Stimulated activated naive CD4-positive, alpha-beta T cell treated with Interleukin-2 at 50 U/mL for 16 hours (primary cell): ENCODE measurements around the gene POLD4.
A peak's percentile ranks its signal among the peaks of the same experiment; 100 is the strongest.

Experiments
- DNase-seq: peaks from one replicate; lab custom pipeline; 2025; lab: John Stamatoyannopoulos, UW

The POLD4 gene

GRCh38 chr11:67316882-67317204, 36.5 kb downstream of the POLD4 start:
- no peak for DNase-seq

GRCh38 chr11:67315325-67315909, 37.9 kb downstream of the POLD4 start:
- no peak for DNase-seq

- DNase-seq, result no peak
These were observed 39.1 kb downstream of the POLD4 start for GRCh38 chr11:67314218-67314617.

GRCh38 chr11:67313125-67313890, 40.0 kb downstream of the POLD4 start:
- DNase-seq, result no peak

- DNase-seq, result peak; percentile 43
These were observed 40.9 kb downstream of the POLD4 start for GRCh38 chr11:67312187-67313021.

- DNase-seq, result no peak
These were observed 41.7 kb downstream of the POLD4 start for GRCh38 chr11:67311556-67312082.

GRCh38 chr11:67311051-67311555, 42.2 kb downstream of the POLD4 start:
- DNase-seq, result no peak

- no peak for DNase-seq
These were observed 42.9 kb downstream of the POLD4 start for GRCh38 chr11:67310246-67311050.

- no peak for DNase-seq
These were observed 43.7 kb downstream of the POLD4 start for GRCh38 chr11:67309661-67310061.

GRCh38 chr11:67309166-67309565, 44.2 kb downstream of the POLD4 start:
- no peak for DNase-seq

GRCh38 chr11:67308031-67308866, 45.1 kb downstream of the POLD4 start:
- no peak for DNase-seq

GRCh38 chr11:67307545-67308001, 45.8 kb downstream of the POLD4 start:
- no peak for DNase-seq

GRCh38 chr11:67306769-67307544, 46.4 kb downstream of the POLD4 start:
- DNase-seq, result no peak

- no peak for DNase-seq
These were observed 48.7 kb downstream of the POLD4 start for GRCh38 chr11:67304511-67305113.

- DNase-seq, result no peak
These were observed 49.4 kb downstream of the POLD4 start for GRCh38 chr11:67303835-67304411.

- peak; percentile 22 for DNase-seq
These were observed 50.1 kb downstream of the POLD4 start, which contains the start of gene SSH3 for GRCh38 chr11:67303132-67303834. Gene SSH3 (plus strand): TSS chr11:67303530. CDS start chr11:67303626, 96 bp downstream.

- DNase-seq, result no peak
These were observed 50.7 kb downstream of the POLD4 start for GRCh38 chr11:67302571-67303131.

- DNase-seq, result no peak
These were observed 51.3 kb downstream of the POLD4 start for GRCh38 chr11:67301951-67302516.
